Adrenal gland (tissue), 12 donors: ENCODE measurements around the gene PFKFB4. TPM values are rescaled to one million over a fixed set of nuclear protein-coding genes. Genes with fewer than 3 reads are reported as not detected.

Experiments
- DNase-seq, 7 donors: peaks; one replicate each; pipeline ENCODE4 v3.0.0-alpha.2; 2019 to 2020
- H3K27ac ChIP-seq, 5 donors: fragments of 200-600 bp; sonication (generic) in 4 of 5; 1 replicate in 3 of 5; 2 replicates in 2 of 5; pipeline versions ENCODE4 v1.5.1 to v1.8.0; 2016 to 2020; ENCODE audit warnings: mild to moderate bottlenecking in 1 of 5
- H3K27me3 ChIP-seq: fragments of 200-600 bp; 2 replicates; pipeline ENCODE4 v1.8.0; 2021
- H3K36me3 ChIP-seq, 2 donors: fragments of 200-600 bp; replicated peaks in 1 of 2; 1 replicate in 1 of 2; 2 replicates in 1 of 2; pipeline versions ENCODE4 v1.5.1 to v1.8.0; 2018 to 2022
- H3K4me1 ChIP-seq, 2 donors: fragments of 200-600 bp; replicated peaks in 1 of 2; 1 replicate in 1 of 2; 2 replicates in 1 of 2; pipeline versions ENCODE4 v1.5.1 to v1.8.0; 2018 to 2021
- H3K4me3 ChIP-seq, 4 donors: fragments of 200-600 bp; sonication (generic) in 3 of 4; one replicate each; pipeline ENCODE4 v1.5.1; 2016 to 2018
- H3K9me3 ChIP-seq, 3 donors: fragments of 200-600 bp; sonication (generic) in 1 of 3; replicated peaks in 1 of 3; 1 replicate in 2 of 3; 2 replicates in 1 of 3; pipeline versions ENCODE4 v1.5.1 to v1.8.0; 2016 to 2021
- POLR2A ChIP-seq, 2 donors: fragments of 450-650 bp; IDR thresholded peaks; one replicate each; pipeline ENCODE4 v1.6.1; 2017; ENCODE audit warnings: antibody characterized with exemption in 2 of 2, mild to moderate bottlenecking in 2 of 2, moderate library complexity in 1 of 2
- WGBS, 4 donors: extraction: QIAGEN DNeasy Blood & Tissue Kit in 2 of 4; methylation state at CpG; one replicate each; pipeline versions ENCODE4 v1.1.5 to v1.1.7; 2013 to 2017; 5-methylcytosine and 5-hydroxymethylcytosine counted together
- intact Hi-C, 2 donors: fragments of 100-400 bp; cut with DNase I; formaldehyde crosslinking; loops; one replicate each; pipeline versions ENCODE4 v1.14.1 to v1.15.0; 2022 to 2023
- polyA plus RNA-seq, 3 donors: library from polyadenylated mRNA; stranded (reverse); fragments of 200-250 nt in 2 of 3; fragments of 350-450 nt in 1 of 3; fragmentation: Illumina TruSeq in 1 of 3; extraction: RNeasy Lipid Tissue Mini Kit (QIAGEN cat#74804) in 1 of 3; gene quantifications; one replicate each; pipeline ENCODE4 v1.2.3, GENCODE V29; 2013 to 2014
- total RNA-seq, 9 donors: library from RNA; depleted of rRNA in 4 of 9; stranded (reverse); fragments of >200 nt in 4 of 9; fragments of 120-200 nt in 1 of 9; fragmentation: NEBNext Ultra II Directional in 1 of 9; extraction: Animal tissue kit (Norgen Biotek cat#: 25700) in 1 of 9; gene quantifications; one replicate each; pipeline versions ENCODE4 v1.1.0 to v1.2.4, GENCODE V29; 2013 to 2023
- TF ChIP-seq, protein P1 (sequence below), 6 experiments: fragments of 450-650 bp in 4 of 6; fragments of 200-600 bp in 2 of 6; sonication (generic) in 1 of 6; IDR thresholded peaks; 1 replicate in 5 of 6; 2 replicates in 1 of 6; pipeline versions ENCODE4 v1.5.1 to v1.8.0; 2016 to 2021; ENCODE audit warnings: antibody characterized with exemption in 6 of 6, mild to moderate bottlenecking in 2 of 6, moderate library complexity in 1 of 6
- donor health status: healthy with polysubstance abuse.
- donor health status: Bipolar disorder and iron deficiency.
- donor health status: DM: yes; HTN: yes; CAD: no.
- donor health status: DM: no; HTN: no; CAD: no.
- donor health status: DM: no; HTN: no; CAD: no.
- donor health status: DM: yes; HTN: yes; CAD: no.

Gene PFKFB4
- total and polyA plus RNA-seq, 12 donors, result 1.8 to 12.9 (median 4.5) TPM

DNA sequence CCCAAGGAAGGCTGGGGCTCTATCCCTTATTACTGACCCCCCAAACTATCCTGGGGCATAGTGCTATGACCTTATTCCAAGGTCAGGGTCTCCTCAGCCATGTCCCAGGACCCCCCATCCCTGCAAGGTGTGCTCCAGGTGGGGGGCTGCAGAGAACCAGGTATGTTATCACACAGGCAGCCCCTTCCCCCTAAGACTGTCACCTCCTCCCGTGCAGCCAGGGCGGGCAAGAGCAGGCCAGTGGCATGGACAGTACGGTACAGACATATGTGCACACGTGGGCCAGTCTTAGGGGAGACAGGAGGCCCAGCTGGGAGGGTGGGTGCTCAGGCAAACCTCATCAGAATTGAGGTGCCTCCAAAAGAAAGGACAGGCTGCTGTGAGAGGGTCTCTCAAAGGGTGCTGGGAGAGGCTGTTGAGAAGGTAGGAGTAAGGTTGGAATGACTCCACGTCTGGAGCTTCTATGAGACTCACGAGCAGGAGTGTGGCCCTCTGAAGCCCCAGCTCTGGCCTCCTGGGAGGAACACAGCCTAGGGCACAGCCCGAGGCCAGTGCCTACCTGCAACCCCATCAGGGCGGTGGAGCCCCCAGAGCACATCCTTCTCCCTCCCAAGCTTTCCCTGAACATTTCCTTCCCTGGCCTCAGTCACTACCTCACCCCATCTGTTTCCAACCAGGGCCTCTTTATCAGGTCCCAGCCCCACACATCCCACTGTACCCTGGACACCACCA is 40.2 kb upstream of the PFKFB4 start:
- TF ChIP-seq POLR2A (IDR thresholded peaks at IDR 0.05), result no peak
- TF ChIP-seq, protein P1, sequence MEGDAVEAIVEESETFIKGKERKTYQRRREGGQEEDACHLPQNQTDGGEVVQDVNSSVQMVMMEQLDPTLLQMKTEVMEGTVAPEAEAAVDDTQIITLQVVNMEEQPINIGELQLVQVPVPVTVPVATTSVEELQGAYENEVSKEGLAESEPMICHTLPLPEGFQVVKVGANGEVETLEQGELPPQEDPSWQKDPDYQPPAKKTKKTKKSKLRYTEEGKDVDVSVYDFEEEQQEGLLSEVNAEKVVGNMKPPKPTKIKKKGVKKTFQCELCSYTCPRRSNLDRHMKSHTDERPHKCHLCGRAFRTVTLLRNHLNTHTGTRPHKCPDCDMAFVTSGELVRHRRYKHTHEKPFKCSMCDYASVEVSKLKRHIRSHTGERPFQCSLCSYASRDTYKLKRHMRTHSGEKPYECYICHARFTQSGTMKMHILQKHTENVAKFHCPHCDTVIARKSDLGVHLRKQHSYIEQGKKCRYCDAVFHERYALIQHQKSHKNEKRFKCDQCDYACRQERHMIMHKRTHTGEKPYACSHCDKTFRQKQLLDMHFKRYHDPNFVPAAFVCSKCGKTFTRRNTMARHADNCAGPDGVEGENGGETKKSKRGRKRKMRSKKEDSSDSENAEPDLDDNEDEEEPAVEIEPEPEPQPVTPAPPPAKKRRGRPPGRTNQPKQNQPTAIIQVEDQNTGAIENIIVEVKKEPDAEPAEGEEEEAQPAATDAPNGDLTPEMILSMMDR (IDR thresholded peaks at IDR 0.05), result no peak
- H3K4me3 ChIP-seq, result no peak overlapping the region
- no peaks in the 10 kb centered on the region for H3K9me3 ChIP-seq
- no peak for DNase-seq
- 75 to 85% (median 79%) methylated on average over 6 to 8 of the region's 8 CpGs for WGBS, 4 donors
- no peaks in the 10 kb centered on the region for H3K27me3 ChIP-seq
- peak overlapping the region in 1 of 5 donors; percentile 77 for H3K27ac ChIP-seq
- H3K36me3 ChIP-seq, result peaks cover 0 to 37% of the 10 kb centered on the region in 2 donors
- intact Hi-C loops, result no loop called here
- peaks cover 8 to 12% of the 10 kb centered on the region in 2 donors for H3K4me1 ChIP-seq

DNA sequence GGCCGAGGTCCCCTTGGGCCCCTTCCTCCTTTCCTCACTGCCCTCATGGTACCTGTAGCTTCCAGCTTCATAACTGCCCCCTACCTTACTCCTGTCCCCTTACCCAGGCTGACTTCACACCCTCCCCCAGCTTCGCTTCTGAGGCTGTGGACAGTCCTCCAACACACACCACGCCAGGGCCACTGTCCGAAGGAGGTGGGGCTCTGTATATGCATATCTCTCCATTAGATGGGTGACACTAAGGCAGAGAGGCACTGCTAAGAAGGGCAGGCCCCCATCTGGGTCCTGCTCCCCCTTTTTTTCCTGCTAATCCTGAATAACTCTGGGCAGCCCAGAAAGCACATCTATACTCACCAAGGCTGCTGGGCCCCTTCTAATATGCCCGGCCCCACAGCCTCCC is 39.6 kb upstream of the PFKFB4 start:
- intact Hi-C loops, result no loop called here
- no peak for TF ChIP-seq POLR2A (IDR thresholded peaks at IDR 0.05)
- TF ChIP-seq, protein P1 (IDR thresholded peaks at IDR 0.05), result no peak
- no peak overlapping the region for H3K27ac ChIP-seq
- H3K4me1 ChIP-seq, result peaks cover 8 to 12% of the 10 kb centered on the region in 2 donors
- H3K9me3 ChIP-seq, result no peaks in the 10 kb centered on the region
- no peak overlapping the region for H3K4me3 ChIP-seq
- no peak for DNase-seq
- peaks cover 0 to 30% of the 10 kb centered on the region in 2 donors for H3K36me3 ChIP-seq
- WGBS, 4 donors, result 79 to 97% (median 85%) methylated on average over 4 to 5 of the region's 5 CpGs
- no peaks in the 10 kb centered on the region for H3K27me3 ChIP-seq

DNA sequence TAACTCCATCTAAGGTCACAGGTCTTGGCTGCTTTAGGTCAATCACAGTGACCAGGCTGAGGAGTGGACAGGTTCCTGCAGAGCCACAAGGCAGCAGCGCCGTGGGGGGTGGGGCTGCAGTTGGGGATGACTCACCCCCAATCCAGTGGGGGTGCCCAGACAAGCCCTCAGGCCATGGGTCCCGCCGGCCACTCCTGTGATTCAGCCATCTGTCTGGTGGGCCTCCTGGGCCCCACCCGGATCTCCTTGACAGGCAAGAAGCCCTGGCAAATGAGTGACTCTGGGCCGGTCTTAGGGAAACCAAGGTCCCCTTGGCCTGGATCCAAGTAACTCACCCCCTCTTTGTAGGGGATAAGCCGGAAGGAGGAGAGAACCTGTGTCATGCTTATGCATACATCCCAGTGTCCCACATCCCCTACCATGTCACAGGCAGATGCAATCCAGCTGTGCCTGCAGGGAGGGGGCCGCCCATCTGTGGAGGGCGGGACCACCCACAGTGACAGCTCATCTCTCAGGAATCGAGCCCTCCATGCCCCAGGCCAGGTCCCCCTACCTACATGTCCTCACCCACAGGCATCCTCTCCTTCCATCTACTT is 39.0 kb upstream of the PFKFB4 start:
- intact Hi-C loops, result no loop called here
- WGBS, 4 donors, result 28 to 54% (median 36%) methylated on average over 5 to 10 of the region's 10 CpGs
- peak; percentile 51 to 81 (median 64) for DNase-seq
- Histone ChIP-seq H3K4me1 (peaks cover 8 to 12% of the 10 kb centered on the region in 2 donors), H3K36me3 (peaks cover 0 to 25% of the 10 kb centered on the region in 2 donors), H3K4me3 (peak overlapping the region in 1 of 4 donors; percentile 43), H3K9me3 (no peaks in the 10 kb centered on the region), H3K27me3 (no peaks in the 10 kb centered on the region), H3K27ac (peak overlapping the region in 1 of 5 donors; percentile 13)
- TF ChIP-seq, protein P1 (IDR thresholded peaks at IDR 0.05), result no peak
- no peak for TF ChIP-seq POLR2A (IDR thresholded peaks at IDR 0.05)

DNA sequence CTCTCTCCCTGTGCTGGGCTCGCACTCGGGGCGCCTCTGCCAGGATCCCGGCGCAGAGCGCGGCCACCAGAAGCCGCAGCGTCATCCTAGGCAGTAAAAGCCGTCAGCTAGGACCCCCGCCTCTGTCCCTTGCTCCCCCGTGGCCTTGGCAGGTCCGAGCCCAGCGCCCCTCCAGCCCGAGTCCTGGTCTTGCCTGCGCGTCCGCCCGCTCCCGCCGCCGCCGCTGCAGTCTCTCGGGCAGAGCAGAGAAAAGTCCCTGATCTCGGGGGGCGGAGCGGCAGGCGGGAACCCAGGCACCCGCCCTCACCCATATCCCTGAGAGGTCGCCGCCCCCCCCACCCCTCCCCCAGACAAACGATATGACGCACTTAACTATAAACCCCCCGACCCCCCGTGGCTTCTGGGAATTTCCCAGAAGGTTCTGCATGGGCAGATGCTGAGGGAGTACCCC is 38.5 kb upstream of the PFKFB4 start, which contains the start of gene COL7A1:
Gene COL7A1 (minus strand): TSS at position 255 of the 451 bp plus-strand sequence. CDS start 170 bp downstream, at position 85.
- peaks cover 0 to 19% of the 10 kb centered on the region in 2 donors for H3K36me3 ChIP-seq
- intact Hi-C loops, result no loop called here
- no peaks in the 10 kb centered on the region for H3K9me3 ChIP-seq
- no peak for DNase-seq
- peak within 1 kb of the TSS in 1 of 5 donors; percentile 13 for H3K27ac ChIP-seq
- TF ChIP-seq POLR2A (IDR thresholded peaks at IDR 0.05), result no peak
- TF ChIP-seq, protein P1 (IDR thresholded peaks at IDR 0.05), result no peak
- H3K4me1 ChIP-seq, result peaks cover 8 to 12% of the 10 kb centered on the region in 2 donors
- WGBS, 4 donors, result 0 to 8% (median 3%) methylated on average over 5 to 35 of the region's 35 CpGs
- peak within 1 kb of the TSS in 1 of 4 donors; percentile 43 for H3K4me3 ChIP-seq
- no peaks in the 10 kb centered on the region for H3K27me3 ChIP-seq
